ENCODE measurements around the gene SGPL1. TPM values are rescaled to one million over a fixed set of nuclear protein-coding genes. Genes with fewer than 3 reads are reported as not detected.

Gene SGPL1
- total RNA-seq, 1 donor from 2014 or later: 51.5 TPM

DNA sequence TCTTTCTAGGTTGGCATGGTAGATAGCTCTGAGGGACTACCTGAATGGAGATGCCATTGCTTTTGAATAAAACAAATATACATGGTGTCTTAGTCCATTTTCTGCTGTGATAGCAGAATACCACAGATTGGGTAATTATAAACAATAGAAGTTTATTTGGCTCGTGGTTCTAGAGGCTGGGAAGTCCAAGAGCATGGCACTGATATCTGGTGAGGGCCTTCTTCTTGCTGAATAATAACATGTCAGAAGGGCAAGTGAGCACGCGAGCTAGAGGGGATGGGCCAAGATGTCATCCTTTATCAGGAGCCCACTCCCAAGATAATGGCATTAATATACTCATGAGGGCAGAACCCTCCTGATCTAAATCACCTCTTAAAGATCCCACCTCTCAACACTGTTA, 21.9 kb downstream of the SGPL1 start:
- no peaks in the 10 kb centered on the region for H3K27me3 Mint-ChIP-seq (ENCODE audit: insufficient read depth, low read depth)
- Histone ChIP-seq H3F3A (ENCODE audit: low read depth) (no peaks in the 10 kb centered on the region), H3K27ac (no peak overlapping the region), H3K79me2 (ENCODE audit: low read depth) (peaks cover 75% of the 10 kb centered on the region), H2AFZ (replicated peaks) (no peak overlapping the region), H3K4me3 (no peak overlapping the region), H3K27me3 (no peaks in the 10 kb centered on the region), H3K4me2 (no peak overlapping the region), H3K4me1 (no peaks in the 10 kb centered on the region), H3K9ac (no peak overlapping the region), H4K20me1 (ENCODE audit: low read depth) (peaks cover 9% of the 10 kb centered on the region), H3K36me3 (no peaks in the 10 kb centered on the region), H3K9me3 (ENCODE audit: low read depth) (no peaks in the 10 kb centered on the region)
- H3K4me1 Mint-ChIP-seq: no peaks in the 10 kb centered on the region
- no peak for DNase-seq (ENCODE audit: low spot score)
- no peak overlapping the region for H3K4me3 Mint-ChIP-seq
- no peak overlapping the region for H3K27ac Mint-ChIP-seq
- peaks cover 40% of the 10 kb centered on the region for H3K36me3 Mint-ChIP-seq
- TF ChIP-seq EZH2phosphoT487 (IDR thresholded peaks at IDR 0.05) (no peak), EZH2 (IDR thresholded peaks at IDR 0.05) (no peak)
- TF ChIP-seq, protein P1, sequence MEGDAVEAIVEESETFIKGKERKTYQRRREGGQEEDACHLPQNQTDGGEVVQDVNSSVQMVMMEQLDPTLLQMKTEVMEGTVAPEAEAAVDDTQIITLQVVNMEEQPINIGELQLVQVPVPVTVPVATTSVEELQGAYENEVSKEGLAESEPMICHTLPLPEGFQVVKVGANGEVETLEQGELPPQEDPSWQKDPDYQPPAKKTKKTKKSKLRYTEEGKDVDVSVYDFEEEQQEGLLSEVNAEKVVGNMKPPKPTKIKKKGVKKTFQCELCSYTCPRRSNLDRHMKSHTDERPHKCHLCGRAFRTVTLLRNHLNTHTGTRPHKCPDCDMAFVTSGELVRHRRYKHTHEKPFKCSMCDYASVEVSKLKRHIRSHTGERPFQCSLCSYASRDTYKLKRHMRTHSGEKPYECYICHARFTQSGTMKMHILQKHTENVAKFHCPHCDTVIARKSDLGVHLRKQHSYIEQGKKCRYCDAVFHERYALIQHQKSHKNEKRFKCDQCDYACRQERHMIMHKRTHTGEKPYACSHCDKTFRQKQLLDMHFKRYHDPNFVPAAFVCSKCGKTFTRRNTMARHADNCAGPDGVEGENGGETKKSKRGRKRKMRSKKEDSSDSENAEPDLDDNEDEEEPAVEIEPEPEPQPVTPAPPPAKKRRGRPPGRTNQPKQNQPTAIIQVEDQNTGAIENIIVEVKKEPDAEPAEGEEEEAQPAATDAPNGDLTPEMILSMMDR (IDR thresholded peaks at IDR 0.05): no peak
- peaks cover 9% of the 10 kb centered on the region for H3K9me3 Mint-ChIP-seq

DNA sequence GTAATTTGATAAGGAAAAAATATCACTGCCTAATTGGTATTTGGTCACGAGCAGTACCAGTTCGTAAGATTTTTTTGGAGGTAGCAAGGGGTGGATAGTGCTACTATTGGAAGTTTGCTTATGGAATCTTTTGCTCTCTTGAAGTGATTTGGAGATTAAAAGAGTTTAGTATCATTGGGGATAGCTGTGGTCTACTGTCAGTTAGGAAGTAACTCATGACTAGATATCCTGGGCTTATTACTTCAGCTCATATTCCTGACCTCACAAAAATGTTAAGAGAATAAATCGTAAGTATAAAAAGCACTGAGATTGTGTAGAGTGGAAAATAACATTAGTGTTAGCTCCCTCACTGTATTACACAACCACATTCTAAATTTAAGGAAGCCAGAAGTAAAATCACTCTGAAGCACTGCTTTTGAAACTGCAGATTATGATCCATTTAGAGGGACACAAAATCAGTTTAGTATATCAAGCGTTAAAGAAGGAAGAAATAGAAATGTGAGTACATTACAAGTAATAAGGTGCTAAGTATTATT, 22.6 kb downstream of the SGPL1 start:
- Histone ChIP-seq H3K4me1 (no peaks in the 10 kb centered on the region), H4K20me1 (ENCODE audit: low read depth) (peaks cover 9% of the 10 kb centered on the region), H3K27me3 (no peaks in the 10 kb centered on the region), H3K9ac (no peak overlapping the region), H3F3A (ENCODE audit: low read depth) (no peaks in the 10 kb centered on the region), H3K79me2 (ENCODE audit: low read depth) (peaks cover 82% of the 10 kb centered on the region), H3K27ac (no peak overlapping the region), H3K4me3 (no peak overlapping the region), H3K4me2 (no peak overlapping the region), H2AFZ (replicated peaks) (no peak overlapping the region), H3K9me3 (ENCODE audit: low read depth) (no peaks in the 10 kb centered on the region), H3K36me3 (no peaks in the 10 kb centered on the region)
- no peak for DNase-seq (ENCODE audit: low spot score)
- Mint-ChIP-seq H3K4me1 (no peaks in the 10 kb centered on the region), H3K36me3 (peaks cover 41% of the 10 kb centered on the region), H3K4me3 (no peak overlapping the region), H3K27me3 (ENCODE audit: insufficient read depth, low read depth) (no peaks in the 10 kb centered on the region), H3K27ac (no peak overlapping the region), H3K9me3 (peaks cover 9% of the 10 kb centered on the region)
- TF ChIP-seq EZH2 (IDR thresholded peaks at IDR 0.05) (no peak), EZH2phosphoT487 (IDR thresholded peaks at IDR 0.05) (no peak)
- TF ChIP-seq, protein P1 (IDR thresholded peaks at IDR 0.05): no peak

DNA sequence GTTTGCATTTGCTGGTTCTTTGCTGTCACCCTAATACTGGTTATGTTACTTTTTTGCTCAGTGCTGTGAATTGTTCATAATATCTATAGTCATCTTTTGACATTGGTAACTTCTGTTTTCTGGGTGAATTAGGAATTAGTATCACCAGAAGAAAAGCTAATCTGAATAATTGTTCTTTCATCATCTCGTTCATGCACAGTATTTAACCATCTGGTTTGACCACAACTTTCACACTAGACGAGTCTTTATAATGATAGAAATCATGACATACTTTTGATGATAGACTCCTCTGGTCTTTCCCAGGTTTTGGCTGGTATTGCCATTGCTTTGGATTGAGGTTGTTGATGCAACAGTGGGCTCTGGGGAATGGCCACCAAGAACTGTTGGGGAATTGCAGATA, 25.1 kb downstream of the SGPL1 start:
- Histone ChIP-seq H3K27me3 (no peaks in the 10 kb centered on the region), H3K4me1 (no peaks in the 10 kb centered on the region), H3F3A (ENCODE audit: low read depth) (no peaks in the 10 kb centered on the region), H4K20me1 (ENCODE audit: low read depth) (peaks cover 9% of the 10 kb centered on the region), H3K36me3 (no peaks in the 10 kb centered on the region), H3K4me2 (no peak overlapping the region), H3K79me2 (ENCODE audit: low read depth) (peaks cover 62% of the 10 kb centered on the region), H2AFZ (replicated peaks) (no peak overlapping the region), H3K27ac (no peak overlapping the region), H3K9me3 (ENCODE audit: low read depth) (no peaks in the 10 kb centered on the region), H3K4me3 (no peak overlapping the region), H3K9ac (no peak overlapping the region)
- DNase-seq (ENCODE audit: low spot score): no peak
- peaks cover 39% of the 10 kb centered on the region for H3K36me3 Mint-ChIP-seq
- no peaks in the 10 kb centered on the region for H3K27me3 Mint-ChIP-seq (ENCODE audit: insufficient read depth, low read depth)
- peaks cover 9% of the 10 kb centered on the region for H3K9me3 Mint-ChIP-seq
- no peak overlapping the region for H3K27ac Mint-ChIP-seq
- H3K4me1 Mint-ChIP-seq: no peaks in the 10 kb centered on the region
- TF ChIP-seq EZH2phosphoT487 (IDR thresholded peaks at IDR 0.05): no peak
- TF ChIP-seq EZH2 (IDR thresholded peaks at IDR 0.05): no peak
- TF ChIP-seq, protein P1 (IDR thresholded peaks at IDR 0.05): no peak
- H3K4me3 Mint-ChIP-seq: no peak overlapping the region

Data from neural progenitor cell (in vitro differentiated cells).